Measurements from ENCODE around the gene ACTR5. TPM values are rescaled to one million over a fixed set of nuclear protein-coding genes. Genes with fewer than 3 reads are reported as not detected.
"Not testable (repeated sequence)": the region's sequence is repeated elsewhere in the genome, so short reads cannot be mapped to it uniquely, and the experiment has no call there.

Gene ACTR5
- total RNA-seq, 1 experiment from 2014 or later, result 20.0 TPM

GRCh38 chr20:38811769-38812168, 63.5 kb downstream of the ACTR5 start:
- BruUV-seq (replicated peaks), result no TSS peak
- H3K4me3 Mint-ChIP-seq (ENCODE audit: unreplicated experiment), result no peak overlapping the region
- no peak overlapping the region for H3K27ac Mint-ChIP-seq (ENCODE audit: unreplicated experiment)
- H3K36me3 Mint-ChIP-seq (ENCODE audit: insufficient read depth, unreplicated experiment), result no peaks in the 10 kb centered on the region
- no peak for TF ChIP-seq CTCF (IDR thresholded peaks at IDR 0.05; ENCODE audit: insufficient read depth in 1 of 2, low read depth in 1 of 2, low read length in 1 of 2, severe bottlenecking in 1 of 2, unreplicated experiment in 1 of 2)
- CTCF ChIA-PET, result interaction anchor here (0.7 kb wide), 1 partner anchor 119 kb away, joined by 3 read pairs; no protein-coding TSS in a partner anchor
- Histone ChIP-seq H3K9me3 (no peaks in the 10 kb centered on the region), H3K27me3 (replicated peaks; ENCODE audit: control insufficient read depth, insufficient read depth, low read length) (peaks cover 7% of the 10 kb centered on the region), H3K4me3 (ENCODE audit: low read depth, low read length) (no peak overlapping the region), H3K4me1 (no peaks in the 10 kb centered on the region), H3K36me3 (ENCODE audit: control insufficient read depth, insufficient read depth, low read length) (no peaks in the 10 kb centered on the region)
- H3K9me3 Mint-ChIP-seq (ENCODE audit: unreplicated experiment), result no peaks in the 10 kb centered on the region
- no peak for DNase-seq
- POLR2A ChIA-PET, result no interaction called here
- no peaks in the 10 kb centered on the region for H3K4me1 Mint-ChIP-seq (ENCODE audit: low read depth, unreplicated experiment)
- intact Hi-C loops (cut with micrococcal nuclease; ENCODE audit: unreplicated experiment), result no loop called here
- peaks cover 29% of the 10 kb centered on the region for H3K27me3 Mint-ChIP-seq (ENCODE audit: insufficient read depth, unreplicated experiment)

GRCh38 chr20:38812182-38812581, 63.9 kb downstream of the ACTR5 start:
- ChIA-PET CTCF (interaction anchor here (0.7 kb wide), 1 partner anchor 119 kb away, joined by 3 read pairs; no protein-coding TSS in a partner anchor), POLR2A (no interaction called here)

GRCh38 chr20:38812709-38813573, 64.7 kb downstream of the ACTR5 start:
- POLR2A ChIA-PET, result no interaction called here
- H3K27ac Mint-ChIP-seq (ENCODE audit: unreplicated experiment), result no peak overlapping the region
- peaks cover 30% of the 10 kb centered on the region for H3K27me3 Mint-ChIP-seq (ENCODE audit: insufficient read depth, unreplicated experiment)
- H3K9me3 ChIP-seq, result no peaks in the 10 kb centered on the region
- no peak for TF ChIP-seq CTCF (IDR thresholded peaks at IDR 0.05; ENCODE audit: insufficient read depth in 1 of 2, low read depth in 1 of 2, low read length in 1 of 2, severe bottlenecking in 1 of 2, unreplicated experiment in 1 of 2)
- intact Hi-C loops (cut with micrococcal nuclease; ENCODE audit: unreplicated experiment), result no loop called here
- no peaks in the 10 kb centered on the region for H3K4me1 ChIP-seq
- H3K27me3 ChIP-seq (replicated peaks; ENCODE audit: control insufficient read depth, insufficient read depth, low read length), result peaks cover 7% of the 10 kb centered on the region
- CTCF ChIA-PET, result no interaction called here
- no peak overlapping the region for H3K4me3 Mint-ChIP-seq (ENCODE audit: unreplicated experiment)
- H3K9me3 Mint-ChIP-seq (ENCODE audit: unreplicated experiment), result no peaks in the 10 kb centered on the region
- no peak overlapping the region for H3K4me3 ChIP-seq (ENCODE audit: low read depth, low read length)
- H3K4me1 Mint-ChIP-seq (ENCODE audit: low read depth, unreplicated experiment), result no peaks in the 10 kb centered on the region
- no TSS peak for BruUV-seq (replicated peaks)
- H3K36me3 Mint-ChIP-seq (ENCODE audit: insufficient read depth, unreplicated experiment), result no peaks in the 10 kb centered on the region
- H3K36me3 ChIP-seq (ENCODE audit: control insufficient read depth, insufficient read depth, low read length), result no peaks in the 10 kb centered on the region
- no peak for DNase-seq

More at GRCh38 chr20:38812182-38812581, 63.9 kb downstream of the ACTR5 start:
- no peaks in the 10 kb centered on the region for H3K9me3 Mint-ChIP-seq (ENCODE audit: unreplicated experiment)
- Histone ChIP-seq H3K4me1 (no peaks in the 10 kb centered on the region), H3K36me3 (ENCODE audit: control insufficient read depth, insufficient read depth, low read length) (no peaks in the 10 kb centered on the region), H3K27me3 (replicated peaks; ENCODE audit: control insufficient read depth, insufficient read depth, low read length) (peaks cover 7% of the 10 kb centered on the region), H3K4me3 (ENCODE audit: low read depth, low read length) (no peak overlapping the region), H3K9me3 (no peaks in the 10 kb centered on the region)
- TF ChIP-seq CTCF (IDR thresholded peaks at IDR 0.05; ENCODE audit: insufficient read depth in 1 of 2, low read depth in 1 of 2, low read length in 1 of 2, severe bottlenecking in 1 of 2, unreplicated experiment in 1 of 2), result no peak
- BruUV-seq (replicated peaks), result no TSS peak
- no peaks in the 10 kb centered on the region for H3K36me3 Mint-ChIP-seq (ENCODE audit: insufficient read depth, unreplicated experiment)
- no peaks in the 10 kb centered on the region for H3K4me1 Mint-ChIP-seq (ENCODE audit: low read depth, unreplicated experiment)
- peaks cover 29% of the 10 kb centered on the region for H3K27me3 Mint-ChIP-seq (ENCODE audit: insufficient read depth, unreplicated experiment)
- no peak overlapping the region for H3K4me3 Mint-ChIP-seq (ENCODE audit: unreplicated experiment)
- no peak for DNase-seq
- H3K27ac Mint-ChIP-seq (ENCODE audit: unreplicated experiment), result no peak overlapping the region
- intact Hi-C loops (cut with micrococcal nuclease; ENCODE audit: unreplicated experiment), result no loop called here

GRCh38 chr20:38813574-38813962, 65.3 kb downstream of the ACTR5 start:
- H3K36me3 ChIP-seq (ENCODE audit: control insufficient read depth, insufficient read depth, low read length); BruUV-seq (replicated peaks); H3K4me3 Mint-ChIP-seq (ENCODE audit: unreplicated experiment); intact Hi-C loops (cut with micrococcal nuclease; ENCODE audit: unreplicated experiment); H3K27ac Mint-ChIP-seq (ENCODE audit: unreplicated experiment); H3K9me3 Mint-ChIP-seq (ENCODE audit: unreplicated experiment); H3K9me3 ChIP-seq; H3K27me3 ChIP-seq (replicated peaks; ENCODE audit: control insufficient read depth, insufficient read depth, low read length); POLR2A ChIA-PET; H3K4me1 Mint-ChIP-seq (ENCODE audit: low read depth, unreplicated experiment); DNase-seq; H3K36me3 Mint-ChIP-seq (ENCODE audit: insufficient read depth, unreplicated experiment); H3K4me3 ChIP-seq (ENCODE audit: low read depth, low read length); CTCF ChIA-PET; H3K4me1 ChIP-seq: not testable (repeated sequence)
- H3K27me3 Mint-ChIP-seq (ENCODE audit: insufficient read depth, unreplicated experiment), result peaks cover 32% of the 10 kb centered on the region

All from Caco-2 (cell line).